HepG2 (cell line): ENCODE data around the gene TEAD4. TPM values are rescaled to one million over a fixed set of nuclear protein-coding genes. Genes with fewer than 3 reads are reported as not detected.

Experiments
- ATAC-seq: fragments of 200-7000 bp; cut with Tn5 transposase; 3 replicates; pipeline ENCODE4 v1.9.1; 2020; ENCODE audit warnings: mild to moderate bottlenecking, moderate library complexity
- BruUV-seq: library from RNA; stranded (reverse); fragments of 400-500 nt; replicated peaks from 2 replicates; lab custom pipeline; 2021; lab: Mats Ljungman, UMichigan
- CTCF ChIA-PET: fragments of 300-600 bp; formaldehyde crosslinking; extraction: SDS; loops from one replicate; lab custom pipeline; 2021; ENCODE audit warnings: low total read pairs, inconsistent platforms, low intra/inter-chr PET ratio; lab: Yijun Ruan, JAX
- POLR2A ChIA-PET: fragments of 350-600 bp; sonication (Branson Sonifier 250); formaldehyde crosslinking; loops from one replicate; lab custom pipeline; 2020; ENCODE audit warnings: antibody characterized with exemption, inconsistent platforms; lab: Yijun Ruan, JAX
- DNase-seq: peaks from one replicate; pipeline ENCODE4 v3.0.0-alpha.2; 2015; ENCODE audit warnings: low spot score
- FAIRE-seq: peaks from 3 replicates; lab custom pipeline; 2011; peaks lifted over from hg19 to GRCh38; lab: Jason Lieb, UNC
- H2AFZ ChIP-seq: one replicate; pipeline ENCODE4 v1.6.1; 2011; ENCODE audit warnings: low read length, inconsistent platforms
- H3K27ac ChIP-seq: fragments of 300-600 bp; 3 replicates; pipeline ENCODE4 v1.8.0; 2011; ENCODE audit warnings: mixed run types, mild to moderate bottlenecking, mixed read lengths, low read length, inconsistent platforms; ENCODE audit not compliant: insufficient read depth; ENCODE audit errors: extremely low read length
- H3K27me3 ChIP-seq, 2 experiments: fragments of 200-600 bp in 1 of 2; 2 replicates in 1 of 2; 3 replicates in 1 of 2; pipeline versions ENCODE4 v1.6.0 to v1.8.0; 2011; ENCODE audit warnings: low read length in 2 of 2, mild to moderate bottlenecking in 2 of 2, moderate library complexity in 2 of 2, inconsistent platforms in 1 of 2; ENCODE audit not compliant: insufficient read depth in 2 of 2, control insufficient read depth in 1 of 2
- H3K36me3 ChIP-seq, 2 experiments: fragments of 200-600 bp in 1 of 2; replicated peaks in 1 of 2; 2 replicates in 1 of 2; 3 replicates in 1 of 2; pipeline versions ENCODE4 v1.5.1 to v1.8.0; 2011; ENCODE audit warnings: low read length in 2 of 2, inconsistent platforms in 1 of 2; ENCODE audit not compliant: insufficient read depth in 2 of 2, control insufficient read depth in 1 of 2
- H3K4me1 ChIP-seq: 2 replicates; pipeline ENCODE4 v1.5.1; 2012; ENCODE audit warnings: low read length, inconsistent platforms; ENCODE audit not compliant: insufficient read depth
- H3K4me2 ChIP-seq: 2 replicates; pipeline ENCODE4 v1.6.0; 2011; ENCODE audit warnings: low read depth, low read length, inconsistent platforms
- H3K4me3 ChIP-seq, 3 experiments: fragments of 200-600 bp in 1 of 3; sonication (generic), shearing (Covaris generic) in 1 of 3; replicated peaks in 1 of 3; 2 replicates each; pipeline ENCODE4 v1.5.1; 2011 to 2016; ENCODE audit warnings: low read length in 3 of 3, inconsistent platforms in 2 of 3, low read depth in 2 of 3, mild to moderate bottlenecking in 2 of 3, control low read depth in 1 of 3, mixed read lengths in 1 of 3; ENCODE audit not compliant: insufficient read depth in 1 of 3
- H3K79me2 ChIP-seq: one replicate; pipeline ENCODE4 v1.6.1; 2011; ENCODE audit warnings: low read length, inconsistent platforms; ENCODE audit not compliant: insufficient read depth
- H3K9ac ChIP-seq: 2 replicates; pipeline ENCODE4 v1.6.0; 2011; ENCODE audit warnings: mild to moderate bottlenecking, low read depth, low read length, inconsistent platforms; ENCODE audit not compliant: insufficient read depth
- H3K9me3 ChIP-seq: 2 replicates; pipeline ENCODE4 v1.5.1; 2012; ENCODE audit warnings: mild to moderate bottlenecking, low read length
- H4K20me1 ChIP-seq: 2 replicates; pipeline ENCODE4 v1.6.0; 2011; ENCODE audit warnings: inconsistent platforms, mild to moderate bottlenecking, low read length, moderate library complexity; ENCODE audit not compliant: insufficient read depth
- AGO2 ChIP-seq: fragments of 200-400 bp; formaldehyde crosslinking; optimal IDR thresholded peaks from 2 replicates; pipeline ENCODE3; 2017; ENCODE audit warnings: mild to moderate bottlenecking, low read depth, low read length, moderate library complexity
- FOXA3 ChIP-seq: IDR thresholded peaks from 2 replicates; pipeline ENCODE4 v1.6.1; 2016; ENCODE audit warnings: missing genetic modification reagents, missing compliant biosample characterization
- MAZ ChIP-seq, 2 experiments: sonication (generic) in 1 of 2; formaldehyde crosslinking in 1 of 2; IDR thresholded peaks; 2 replicates each; pipeline versions ENCODE4 v1.5.0 to v1.6.1; 2012 to 2020; ENCODE audit warnings: low read depth in 2 of 2, mild to moderate bottlenecking in 2 of 2, borderline replicate concordance in 1 of 2, improper control_type of control experiment in 1 of 2, low read length in 1 of 2, missing genetic modification reagents in 1 of 2, moderate library complexity in 1 of 2
- POLR2G ChIP-seq: fragments of 200-400 bp; formaldehyde crosslinking; IDR thresholded peaks from 2 replicates; pipeline ENCODE4 v1.6.1; 2018; ENCODE audit warnings: mild to moderate bottlenecking, low read depth, low read length, moderate library complexity
- RBM22 ChIP-seq: fragments of 200-400 bp; formaldehyde crosslinking; optimal IDR thresholded peaks from 2 replicates; pipeline ENCODE3; 2017; ENCODE audit warnings: mild to moderate bottlenecking, low read length, moderate library complexity
- SKIL ChIP-seq: sonication (generic); formaldehyde crosslinking; IDR thresholded peaks from 2 replicates; pipeline ENCODE4 v1.8.0; 2022; ENCODE audit warnings: missing genetic modification reagents, mild to moderate bottlenecking, moderate library complexity, borderline replicate concordance
- SMC3 ChIP-seq: IDR thresholded peaks from 2 replicates; pipeline ENCODE4 v1.6.1; 2011; ENCODE audit warnings: low read length, improper control_type of control experiment
- SP1 ChIP-seq, 2 experiments: fragments of 450-650 bp in 1 of 2; sonication (generic) in 1 of 2; formaldehyde crosslinking in 1 of 2; IDR thresholded peaks; 2 replicates each; pipeline versions ENCODE4 v1.4.0 to v1.6.1; 2016 to 2020; ENCODE audit warnings: missing genetic modification reagents in 1 of 2
- ZC3H13 ChIP-seq: sonication (generic); formaldehyde crosslinking; IDR thresholded peaks from 2 replicates; pipeline ENCODE4 v1.8.1; 2023; ENCODE audit warnings: mild to moderate bottlenecking, missing genetic modification reagents, moderate library complexity
- ZNF331 ChIP-seq: sonication (generic); formaldehyde crosslinking; IDR thresholded peaks from 2 replicates; pipeline ENCODE4 v1.4.0; 2020; ENCODE audit warnings: missing genetic modification reagents
- ZNF770 ChIP-seq: sonication (generic); formaldehyde crosslinking; IDR thresholded peaks from 2 replicates; pipeline ENCODE4 v1.5.0; 2020; ENCODE audit warnings: mild to moderate bottlenecking, missing genetic modification reagents
- WGBS: methylation state at CpG from one replicate; pipeline ENCODE4 v1.1.6; 2017; ENCODE audit warnings: low lambda C conversion rate; 5-methylcytosine and 5-hydroxymethylcytosine counted together
- in situ Hi-C: cut with HindIII; loops from 2 replicates; pipeline ENCODE4 v1.10.0; 2017; ENCODE audit warnings: low pct_unique_long_range_greater_than_20kb; ENCODE audit not compliant: extremely low pct_ligation_motif_present
- intact Hi-C: fragments of 100-400 bp; cut with micrococcal nuclease; formaldehyde crosslinking; loops from one replicate; pipeline ENCODE4 v1.10.0; 2022; ENCODE audit not compliant: unreplicated experiment
- polyA plus RNA-seq, 8 experiments: library from polyadenylated mRNA; depleted of rRNA in 3 of 8; stranded (reverse) in 7 of 8; unstranded in 1 of 8; fragments of >200 nt; fragmentation: Illumina TruSeq in 4 of 8; extraction: Trizol in 4 of 8; gene quantifications; 2 replicates each; pipeline versions ENCODE4 v1.2.1 to v1.2.3, GENCODE V29; 2011 to 2016; ENCODE audit warnings: low read depth in 4 of 8, missing spikeins in 1 of 8, mixed read lengths in 1 of 8; ENCODE audit not compliant: insufficient read depth in 1 of 8
- total RNA-seq, 5 experiments: library from RNA; depleted of rRNA; stranded (reverse); fragments of >200 nt; fragmentation: Illumina TruSeq; extraction: Trizol; gene quantifications; 2 replicates each; pipeline ENCODE4 v1.2.3, GENCODE V29; 2016; ENCODE audit warnings: low read depth in 1 of 5

TEAD4 gene
- total and polyA plus RNA-seq, 2 of the 13 experiments (the other 11 are each of a cell fraction or from before 2014, with no cell fraction given), result 45.0 to 69.4 TPM

GRCh38 chr12:3040663-3041544, 81.7 kb downstream of the TEAD4 start:
- Histone ChIP-seq H3K4me2 (no peak overlapping the region), H3K79me2 (no peaks in the 10 kb centered on the region), H3K4me3 (no peak overlapping the region), H3K36me3 (peaks cover 32 to 51% of the 10 kb centered on the region in 2 experiments), H3K27ac (no peak overlapping the region), H3K9me3 (no peaks in the 10 kb centered on the region), H2AFZ (no peak overlapping the region), H3K4me1 (no peaks in the 10 kb centered on the region), H3K27me3 (no peaks in the 10 kb centered on the region), H4K20me1 (peaks cover 4% of the 10 kb centered on the region; the same call in 1 of the 2 replicates), H3K9ac (no peak overlapping the region)
- ATAC-seq, result peak; percentile 18
- BruUV-seq, result no TSS peak
- ChIA-PET POLR2A (no interaction called here), CTCF (no interaction called here)
- 95% methylated on average over 7 of the region's 29 CpGs for WGBS
- TF ChIP-seq ZC3H13 (CRISPR knock-in tag), result no peak
- peak; percentile 74 for TF ChIP-seq AGO2
- DNase-seq, result no peak
- in situ Hi-C loops (no loop called here), intact Hi-C loops (no loop called here)
- FAIRE-seq, result no peak

- Histone ChIP-seq H2AFZ (no peak overlapping the region), H3K4me3 (no peak overlapping the region), H3K9ac (no peak overlapping the region), H3K4me1 (no peaks in the 10 kb centered on the region), H3K4me2 (no peak overlapping the region), H3K9me3 (no peaks in the 10 kb centered on the region), H3K79me2 (no peaks in the 10 kb centered on the region), H4K20me1 (peaks cover 4% of the 10 kb centered on the region; the same call in 1 of the 2 replicates), H3K36me3 (peaks cover 32 to 48% of the 10 kb centered on the region in 2 experiments), H3K27ac (no peak overlapping the region), H3K27me3 (no peaks in the 10 kb centered on the region)
- 83% methylated on average over 11 of the region's 11 CpGs for WGBS
- in situ Hi-C loops, result no loop called here
- peak; percentile 81 for DNase-seq
- ChIA-PET CTCF (no interaction called here), POLR2A (no interaction called here)
- ATAC-seq, result peak; percentile 79
- intact Hi-C loops, result no loop called here
- no TSS peak for BruUV-seq
- FAIRE-seq, result peak; percentile 83
- TF ChIP-seq SKIL (no peak), MAZ (IDR thresholded peaks at IDR 0.05; ENCODE audit: borderline replicate concordance, low read depth, low read length) (peak; percentile 93), MAZ (CRISPR knock-in tag; IDR thresholded peaks at IDR 0.05; ENCODE audit: low read depth) (peak; percentile 51; the same call in 1 of the 2 replicates), ZNF331 (CRISPR knock-in tag) (peak; percentile 16; the same call in 1 of the 2 replicates), FOXA3 (no peak), POLR2G (peak; percentile 1; the same call in 1 of the 2 replicates), ZNF770 (CRISPR knock-in tag) (peak; percentile 98), SP1 (IDR thresholded peaks at IDR 0.05) (no peak), SP1 (CRISPR knock-in tag; IDR thresholded peaks at IDR 0.05) (0 out of 2 replicates have a peak, but pooled peaks have one; percentile 25), RBM22 (peak; percentile 75), SMC3 (peak; percentile 36; the same call in 1 of the 2 replicates)
These were observed 82.5 kb downstream of the TEAD4 start for GRCh38 chr12:3041558-3042164.
